Posterior cingulate gyrus (tissue), 11 donors: Measurements from ENCODE around the gene PHF13.
"Not testable (repeated sequence)": the region's sequence is repeated elsewhere in the genome, so short reads cannot be mapped to it uniquely, and the experiment has no call there.

Experiments
- DNase-seq, 10 donors: peaks; one replicate each; pipeline versions ENCODE4 v3.0.0 to v3.0.0-alpha.2; 2020 to 2021; ENCODE audit warnings: mixed read lengths in 3 of 10
- intact Hi-C: fragments of 100-400 bp; cut with DNase I; formaldehyde crosslinking; loops from one replicate; pipeline ENCODE4 v1.15.1; 2023

Gene PHF13

DNA sequence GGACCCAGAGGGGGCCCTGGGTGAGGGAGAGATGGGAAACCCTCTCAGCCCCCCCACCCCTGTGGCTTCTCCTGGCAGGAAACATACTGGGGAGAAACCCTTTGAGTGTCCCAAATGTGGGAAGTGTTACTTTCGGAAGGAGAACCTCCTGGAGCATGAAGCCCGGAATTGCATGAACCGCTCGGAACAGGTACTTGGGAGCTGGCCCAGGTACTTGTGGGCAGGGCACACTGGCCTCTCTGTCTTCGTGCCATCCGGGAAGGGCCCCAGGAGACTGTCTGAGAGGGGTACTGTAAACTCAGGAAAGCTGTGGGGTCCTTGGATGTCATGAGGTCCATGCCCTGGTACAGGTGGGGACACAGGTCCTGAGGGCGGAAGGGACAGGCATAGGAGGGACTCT lies 27.7 kb upstream of the PHF13 start:
- DNase-seq = no peak

DNA sequence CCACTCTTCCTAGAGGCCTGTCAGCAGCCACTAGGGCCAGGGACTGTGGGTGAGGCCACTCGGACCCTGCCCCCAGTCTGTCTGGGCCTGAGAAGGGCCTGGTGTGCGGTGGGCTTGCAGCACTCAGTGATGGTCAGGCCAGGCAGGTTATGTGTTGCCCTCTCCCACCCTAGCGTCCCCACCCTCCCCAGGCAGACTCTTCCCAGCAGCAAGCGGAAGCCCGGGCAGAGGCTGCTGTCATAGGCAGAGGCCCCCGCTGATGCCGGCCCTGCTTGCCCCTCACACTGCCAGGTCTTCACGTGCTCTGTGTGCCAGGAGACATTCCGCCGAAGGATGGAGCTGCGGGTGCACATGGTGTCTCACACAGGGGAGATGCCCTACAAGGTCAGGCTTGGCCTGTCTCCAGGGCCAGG lies 27.1 kb upstream of the PHF13 start:
- no peak for DNase-seq
- intact Hi-C loops = no loop called here

More for the DNA sequence above, 27.7 kb upstream of the PHF13 start:
- intact Hi-C loops = no loop called here

DNA sequence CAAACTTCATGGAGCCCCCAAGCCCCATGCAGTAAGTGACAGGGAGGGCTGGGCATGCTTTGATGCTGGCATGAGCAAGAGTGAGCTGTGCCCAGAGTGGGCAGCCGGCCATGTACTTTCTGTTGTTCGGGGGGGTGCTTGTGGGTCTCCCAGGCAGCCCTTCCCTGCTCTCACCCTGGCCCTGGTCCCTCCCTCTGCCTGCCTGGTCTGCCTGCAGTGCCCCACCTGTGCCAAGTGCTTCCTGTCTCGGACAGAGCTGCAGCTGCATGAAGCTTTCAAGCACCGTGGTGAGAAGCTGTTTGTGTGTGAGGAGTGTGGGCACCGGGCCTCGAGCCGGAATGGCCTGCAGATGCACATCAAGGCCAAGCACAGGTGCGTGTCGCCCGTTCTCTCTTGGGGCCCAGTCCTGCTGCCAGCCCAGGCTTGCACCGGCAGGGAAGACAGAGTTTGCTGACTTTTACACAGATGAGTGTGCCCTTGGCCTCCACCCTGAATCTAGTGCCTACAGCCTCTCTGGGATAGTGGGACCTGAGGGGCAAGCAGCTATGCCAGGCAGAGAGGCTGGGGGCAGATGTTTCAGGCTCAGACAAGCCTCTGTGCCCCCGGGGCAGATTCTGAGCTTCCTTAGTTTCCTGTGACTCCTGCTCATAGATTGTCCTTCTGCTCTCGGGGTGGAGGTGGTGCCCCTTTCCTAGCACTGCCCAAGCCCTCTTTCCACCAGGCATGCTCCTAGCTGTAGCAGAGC lies 26.1 kb upstream of the PHF13 start:
- peak; percentile 59 to 95 (median 76) for DNase-seq
- intact Hi-C loops = no loop called here

DNA sequence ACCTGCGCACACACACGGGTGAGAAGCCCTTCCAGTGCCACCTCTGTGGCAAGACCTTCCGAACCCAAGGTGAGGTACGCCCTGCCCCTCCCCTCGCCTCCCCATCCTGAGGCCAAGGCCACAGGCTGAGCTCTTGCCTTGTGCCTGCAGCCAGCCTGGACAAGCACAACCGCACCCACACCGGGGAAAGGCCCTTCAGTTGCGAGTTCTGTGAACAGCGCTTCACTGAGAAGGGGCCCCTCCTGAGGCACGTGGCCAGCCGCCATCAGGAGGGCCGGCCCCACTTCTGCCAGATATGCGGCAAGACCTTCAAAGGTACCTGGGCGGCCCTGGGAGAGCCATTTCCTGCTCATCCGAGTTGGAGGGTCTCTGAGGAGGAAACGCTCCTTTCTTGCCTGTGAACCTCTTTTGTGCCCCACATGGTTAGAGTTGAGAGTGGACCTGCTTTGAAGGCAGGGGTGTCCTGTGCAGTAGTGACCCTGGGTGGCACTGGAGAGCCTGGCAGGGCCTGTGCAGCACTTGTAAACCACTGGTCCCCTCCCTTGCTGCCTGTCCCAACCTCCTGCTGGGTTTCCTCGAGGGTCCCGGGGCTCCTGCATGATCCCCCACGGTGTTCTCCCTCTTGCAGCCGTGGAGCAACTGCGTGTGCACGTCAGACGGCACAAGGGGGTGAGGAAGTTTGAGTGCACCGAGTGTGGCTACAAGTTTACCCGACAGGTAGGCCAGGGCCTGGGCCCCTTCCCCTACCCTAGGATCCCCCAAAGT lies 25.2 kb upstream of the PHF13 start:
- intact Hi-C loops = no loop called here
- peak in 2 of 10 donors; percentile 61 to 67 for DNase-seq

DNA sequence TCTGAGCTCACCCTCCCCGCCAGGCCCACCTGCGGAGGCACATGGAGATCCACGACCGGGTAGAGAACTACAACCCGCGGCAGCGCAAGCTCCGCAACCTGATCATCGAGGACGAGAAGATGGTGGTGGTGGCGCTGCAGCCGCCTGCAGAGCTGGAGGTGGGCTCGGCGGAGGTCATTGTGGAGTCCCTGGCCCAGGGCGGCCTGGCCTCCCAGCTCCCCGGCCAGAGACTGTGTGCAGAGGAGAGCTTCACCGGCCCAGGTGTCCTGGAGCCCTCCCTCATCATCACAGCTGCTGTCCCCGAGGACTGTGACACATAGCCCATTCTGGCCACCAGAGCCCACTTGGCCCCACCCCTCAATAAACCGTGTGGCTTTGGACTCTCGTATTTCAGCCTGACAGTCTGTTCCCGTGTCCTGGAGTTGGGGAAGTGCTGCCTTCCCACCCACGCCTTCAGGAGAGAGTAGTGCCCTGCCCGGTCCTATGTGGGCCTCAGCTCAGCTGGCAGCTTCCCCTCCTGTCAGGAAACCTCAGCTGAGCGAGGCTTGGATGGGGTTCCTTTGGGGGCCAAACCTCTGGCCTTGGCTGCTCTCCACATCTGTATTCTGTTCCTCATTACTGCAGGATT lies 24.5 kb upstream of the PHF13 start:
- peak in 1 of 10 donors; percentile 44 for DNase-seq
- intact Hi-C loops = no loop called here

DNA sequence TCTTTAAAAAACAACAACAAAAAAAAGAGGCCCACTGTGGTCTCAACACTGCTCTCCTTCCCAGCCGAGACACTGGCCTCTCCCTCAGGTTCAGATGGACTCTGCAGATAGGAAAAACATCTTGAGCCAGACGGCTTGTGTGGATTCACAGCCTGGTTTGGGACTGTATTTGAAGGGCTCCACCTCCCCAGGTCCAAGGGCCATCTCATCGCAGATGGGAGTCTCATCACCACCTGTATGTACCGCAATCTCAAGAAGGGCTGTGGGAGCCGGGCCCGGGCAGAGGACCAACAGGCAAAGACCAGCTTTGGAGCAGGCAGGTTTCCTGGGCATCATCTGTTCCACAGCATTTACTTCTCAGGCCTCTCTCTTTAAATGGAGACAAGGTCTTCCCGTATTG lies 23.5 kb upstream of the PHF13 start:
- intact Hi-C loops = no loop called here
- peak in 2 of 10 donors; percentile 62 to 70 for DNase-seq

DNA sequence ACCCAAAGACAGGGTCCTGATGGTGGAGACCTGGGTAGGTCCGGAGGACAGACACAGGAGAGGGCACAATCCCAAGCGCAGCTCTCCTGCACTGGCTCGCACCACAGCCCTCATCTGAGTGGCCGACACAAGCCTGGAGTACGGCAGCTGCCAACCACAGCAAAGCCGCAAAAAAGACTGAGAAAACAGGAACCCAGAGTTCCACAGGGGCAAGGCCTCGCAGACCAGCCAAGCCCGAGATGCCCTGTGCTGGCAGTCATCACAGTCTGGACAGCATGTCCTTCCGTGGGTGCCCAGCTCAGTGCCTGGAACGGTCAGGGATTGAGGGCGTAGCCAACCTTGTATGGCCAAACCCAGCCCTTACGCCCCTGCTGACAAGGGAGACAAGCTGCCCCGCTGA lies 22.3 kb upstream of the PHF13 start:
- DNase-seq = peak in 4 of 10 donors; percentile 38 to 84 (median 70)
- intact Hi-C loops = no loop called here

DNA sequence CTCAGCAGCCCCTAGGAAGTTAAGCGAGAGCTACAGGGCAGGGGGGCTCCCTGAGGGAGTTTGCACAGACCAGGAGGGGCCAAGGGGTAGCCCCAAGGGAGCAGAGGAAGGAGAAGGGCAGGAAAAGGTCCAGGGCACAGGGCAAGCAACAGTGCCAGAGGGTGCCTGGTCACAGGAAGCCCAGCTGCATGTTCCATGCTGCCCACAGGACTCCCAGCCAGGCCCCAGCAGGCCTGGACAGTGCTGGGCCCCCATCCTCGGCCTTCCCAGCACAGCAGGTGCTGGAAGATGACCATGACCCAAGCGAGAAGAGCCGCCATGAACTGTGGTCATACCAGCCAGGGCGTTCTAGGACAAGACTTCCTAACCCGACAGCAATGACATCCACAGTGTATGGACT lies 21.9 kb upstream of the PHF13 start:
- no peak for DNase-seq
- intact Hi-C loops = no loop called here

DNA sequence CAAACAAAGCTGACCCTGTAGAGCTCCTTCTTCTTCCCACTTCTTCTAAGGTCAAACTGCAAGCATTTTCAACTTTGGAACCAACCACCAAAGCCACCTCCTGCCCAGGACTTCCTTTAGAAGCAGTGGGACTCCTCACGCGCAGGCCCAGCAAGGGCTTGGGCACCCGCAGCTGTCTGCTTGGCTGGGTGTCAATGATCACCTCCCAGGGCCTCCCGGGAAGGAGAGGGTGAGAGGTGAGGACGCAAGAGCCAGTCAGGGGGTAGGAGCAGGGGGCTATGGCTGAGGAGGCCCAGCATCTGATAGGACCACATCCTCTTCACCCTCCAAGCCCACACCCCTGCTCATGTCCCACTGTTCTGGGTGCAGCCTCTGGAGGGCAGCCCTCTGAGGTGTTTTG lies 21.1 kb upstream of the PHF13 start:
- DNase-seq = peak in 1 of 10 donors; percentile 76
- intact Hi-C loops = no loop called here

DNA sequence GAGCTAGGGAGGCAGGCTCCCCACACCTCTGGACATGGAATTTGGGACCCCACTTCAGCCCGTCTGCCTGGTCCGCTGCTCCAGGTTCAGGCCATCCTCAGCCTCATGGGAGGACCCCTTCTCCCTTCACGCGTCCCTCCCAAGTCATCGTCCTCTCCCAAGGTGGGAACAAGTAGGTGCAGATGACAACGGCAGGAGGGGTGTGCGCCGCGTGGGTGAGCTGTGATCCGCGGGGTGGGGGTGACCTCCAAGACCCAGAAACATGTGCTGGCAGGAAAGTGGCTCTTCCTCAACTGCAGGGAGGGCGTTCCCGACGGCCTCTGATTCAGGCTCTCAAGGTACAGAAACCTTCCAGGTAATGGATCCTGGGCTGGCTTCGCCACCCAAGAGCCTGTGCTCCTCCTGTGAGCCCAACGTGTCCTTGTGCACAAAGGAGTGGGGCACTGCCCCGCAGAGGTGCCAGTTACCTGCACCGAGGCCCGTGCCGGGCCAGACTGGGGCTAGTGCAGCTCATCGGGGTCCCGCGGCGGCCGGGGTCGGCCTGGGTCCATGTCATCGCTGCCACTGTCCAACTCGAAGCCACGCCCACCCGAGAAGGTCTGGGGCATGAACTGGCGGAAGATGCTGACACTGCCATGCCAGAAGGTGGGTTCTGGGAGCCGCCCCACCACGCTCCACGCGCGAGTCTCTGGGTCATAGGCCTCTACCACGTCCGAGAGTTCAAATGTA lies 20.5 kb upstream of the PHF13 start:
- peak in 2 of 10 donors; percentile 27 to 35 for DNase-seq
- intact Hi-C loops = no loop called here

DNA sequence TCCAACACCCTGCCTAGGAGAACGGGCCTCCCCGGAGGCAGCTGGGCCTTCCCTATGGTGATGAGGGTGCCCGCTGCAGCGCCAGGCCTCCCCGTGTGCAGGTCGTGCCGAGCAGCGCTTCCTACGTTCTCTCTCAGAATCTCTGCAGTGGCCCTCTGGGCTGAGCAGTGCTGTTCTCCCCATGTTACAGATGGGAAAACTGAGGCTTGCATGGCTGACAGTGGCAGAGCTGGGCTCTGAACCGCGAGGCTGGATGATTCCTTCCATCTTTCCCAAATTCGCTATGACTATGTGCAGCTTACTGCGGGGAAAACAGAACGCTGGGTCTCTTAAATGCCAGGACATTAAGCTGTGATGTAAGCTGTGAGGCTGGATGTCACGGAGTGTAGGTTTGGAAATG lies 19.7 kb upstream of the PHF13 start:
- intact Hi-C loops = no loop called here
- no peak for DNase-seq

DNA sequence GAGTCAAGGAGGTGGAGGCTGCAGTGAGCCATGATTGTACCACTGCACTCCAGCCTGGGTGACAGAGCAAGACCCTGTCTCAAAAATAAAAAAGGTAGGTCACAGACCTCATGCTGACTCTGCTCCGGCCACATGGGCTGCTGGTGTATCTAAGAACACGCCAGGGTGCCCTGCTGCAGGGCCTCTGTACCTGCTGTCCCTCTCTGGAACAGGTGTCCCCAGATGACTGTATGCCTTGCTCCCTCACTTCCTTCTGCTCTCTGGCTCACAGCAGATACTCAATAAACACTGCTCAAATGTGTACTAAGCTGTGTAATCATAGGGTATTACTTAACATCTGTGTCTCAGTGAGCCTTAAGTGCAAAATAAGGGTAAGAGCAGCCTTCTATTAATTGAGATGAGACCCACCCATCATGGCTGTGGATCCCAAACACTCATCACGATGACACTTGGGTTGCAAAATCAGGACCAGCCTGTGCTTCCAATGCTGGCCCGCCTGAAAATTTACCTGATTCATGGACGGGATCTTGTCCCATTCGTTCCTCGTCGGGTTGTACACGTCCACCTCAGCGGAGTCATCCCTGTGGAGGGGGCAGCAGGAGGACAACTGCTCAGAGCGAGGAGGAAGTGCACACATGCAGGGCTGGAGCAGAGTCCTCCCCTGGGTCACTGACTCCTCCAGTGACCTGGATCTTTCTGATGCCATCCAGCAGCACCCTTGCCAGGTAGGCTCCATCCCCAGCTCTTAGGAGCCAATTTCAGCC lies 18.4 kb upstream of the PHF13 start:
- intact Hi-C loops = loop anchor here (5.0 kb wide), 1 partner anchor 43 kb away; the partner anchor contains the start of gene NOL9

DNA sequence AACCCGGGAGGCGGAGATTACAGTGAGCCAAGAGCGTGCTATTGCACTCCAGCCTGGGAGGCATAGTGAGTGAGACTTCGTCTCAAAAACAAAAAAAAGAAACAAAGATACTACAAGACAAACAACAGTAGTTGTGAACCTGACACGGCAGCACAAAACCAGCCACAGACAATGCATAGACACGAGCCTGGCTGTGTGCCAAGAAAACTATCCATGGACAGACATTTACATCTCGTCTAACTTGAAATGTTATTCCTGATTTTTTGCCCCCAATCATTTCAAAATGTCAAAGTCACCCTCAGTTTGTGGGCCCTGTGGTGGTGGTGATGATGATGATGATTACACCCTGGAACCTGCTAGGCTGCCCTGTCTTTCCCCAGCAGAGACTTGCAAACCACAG lies 17.2 kb upstream of the PHF13 start:
- DNase-seq = no peak
- intact Hi-C loops = loop anchor here (5.0 kb wide), 1 partner anchor 44 kb away; the partner anchor contains the start of gene NOL9

More for the DNA sequence above, 18.4 kb upstream of the PHF13 start:
- DNase-seq = no peak

DNA sequence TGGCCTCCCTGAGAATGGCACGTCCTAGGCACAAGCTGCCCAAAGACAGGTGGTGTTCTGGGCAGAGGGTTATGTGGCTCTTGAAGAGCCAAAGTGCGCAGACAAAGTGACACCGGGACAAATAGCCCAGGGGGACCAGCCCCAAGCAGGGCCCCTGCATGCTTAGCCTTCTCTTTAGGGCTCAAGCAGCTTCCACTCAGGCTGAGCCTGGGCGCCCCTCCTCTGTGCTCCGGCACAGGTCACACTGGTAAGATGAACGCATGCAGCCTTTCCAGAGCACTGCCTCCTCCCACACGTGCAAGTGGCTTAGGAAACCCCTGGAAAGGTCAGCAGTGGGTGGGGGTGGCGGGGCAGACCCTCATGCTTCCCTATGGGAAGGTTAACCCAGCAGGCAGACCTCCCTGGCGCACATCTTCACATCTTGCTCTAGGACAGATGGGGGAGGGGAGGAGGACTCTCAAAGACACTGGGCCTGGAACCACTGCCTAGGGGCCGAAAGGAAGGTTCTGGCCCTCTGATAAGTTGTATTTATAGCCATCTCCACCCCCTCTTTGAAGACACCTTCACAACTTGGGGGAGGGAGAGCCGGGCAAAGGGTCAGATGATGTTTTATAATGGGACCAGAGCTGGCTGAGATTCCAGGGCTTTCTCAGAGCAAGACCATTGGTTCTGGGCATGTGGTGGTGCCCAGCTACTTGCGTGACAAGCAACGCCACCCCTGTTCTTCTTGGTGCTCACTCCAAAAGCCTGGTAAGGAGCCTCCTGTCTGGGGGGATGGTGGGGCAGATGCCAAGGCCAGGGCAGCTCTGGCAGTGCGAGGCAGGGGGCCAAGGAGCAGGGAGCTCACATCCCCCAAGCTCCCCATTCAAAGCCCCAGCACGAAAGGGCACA lies 16.4 kb upstream of the PHF13 start:
- DNase-seq = no peak
- intact Hi-C loops = loop anchor here (5.0 kb wide), 1 partner anchor 45 kb away; the partner anchor contains the start of gene NOL9

DNA sequence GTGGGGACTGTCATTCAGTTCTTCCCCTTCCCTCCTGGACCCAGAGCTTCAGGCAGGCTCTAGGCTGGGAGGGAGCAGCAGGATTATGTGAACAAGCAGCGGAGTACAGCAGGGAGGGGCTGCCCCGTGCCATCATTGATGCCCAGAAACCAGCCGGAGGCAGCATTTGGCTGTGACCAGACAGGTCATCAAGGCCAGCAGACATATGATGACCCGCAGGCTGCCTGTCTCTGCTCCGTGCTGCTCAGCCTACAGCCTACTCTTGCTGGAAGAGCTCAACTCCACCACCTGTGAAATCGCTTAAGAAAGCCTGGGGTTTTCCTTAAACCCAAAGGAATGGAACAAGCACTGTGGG lies 15.8 kb upstream of the PHF13 start:
- DNase-seq = no peak
- intact Hi-C loops = loop anchor here (5.0 kb wide), 1 partner anchor 45 kb away; the partner anchor contains the start of gene NOL9

DNA sequence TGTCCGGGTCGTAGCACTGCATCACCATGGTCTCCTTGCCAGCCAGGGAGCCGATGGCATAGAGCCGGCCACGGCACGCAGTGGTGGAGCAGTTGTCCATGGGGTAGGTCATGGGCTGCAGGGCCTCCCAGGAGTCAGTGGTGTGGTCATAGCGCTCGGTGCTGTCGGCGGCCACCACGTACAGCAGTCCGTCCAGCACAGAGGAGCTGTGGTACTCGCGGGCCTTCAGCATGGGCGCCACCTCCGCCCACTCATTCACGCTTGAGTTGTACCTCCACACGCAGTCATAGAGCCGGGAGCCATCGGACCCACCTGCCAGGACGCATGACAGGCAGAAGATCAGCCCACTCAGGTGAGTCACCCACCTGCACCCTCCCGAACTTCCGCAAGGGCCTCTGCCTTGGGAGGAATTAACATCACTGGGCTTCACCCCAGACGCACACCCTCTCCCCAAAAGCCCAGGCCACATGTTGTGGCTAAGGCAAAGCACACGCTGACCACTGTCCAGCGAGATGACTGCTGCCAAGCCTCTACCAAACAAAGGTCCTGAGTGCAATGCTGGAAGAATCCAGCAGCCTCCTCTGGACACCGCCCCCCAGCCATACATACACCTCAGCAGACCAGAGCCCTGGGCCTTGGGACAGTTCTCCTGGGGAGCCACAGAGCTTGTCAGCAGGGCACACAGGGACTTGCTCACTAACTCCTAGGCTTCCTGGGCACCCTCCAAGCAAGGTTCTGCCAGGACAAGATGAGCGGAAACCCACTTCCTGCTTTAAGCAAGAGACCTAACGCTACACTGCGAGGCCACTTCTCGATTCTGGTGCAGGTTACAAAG lies 14.2 kb upstream of the PHF13 start:
- intact Hi-C loops = loop anchor here (5.0 kb wide), 1 partner anchor 47 kb away; the partner anchor contains the start of gene NOL9
- no peak for DNase-seq

DNA sequence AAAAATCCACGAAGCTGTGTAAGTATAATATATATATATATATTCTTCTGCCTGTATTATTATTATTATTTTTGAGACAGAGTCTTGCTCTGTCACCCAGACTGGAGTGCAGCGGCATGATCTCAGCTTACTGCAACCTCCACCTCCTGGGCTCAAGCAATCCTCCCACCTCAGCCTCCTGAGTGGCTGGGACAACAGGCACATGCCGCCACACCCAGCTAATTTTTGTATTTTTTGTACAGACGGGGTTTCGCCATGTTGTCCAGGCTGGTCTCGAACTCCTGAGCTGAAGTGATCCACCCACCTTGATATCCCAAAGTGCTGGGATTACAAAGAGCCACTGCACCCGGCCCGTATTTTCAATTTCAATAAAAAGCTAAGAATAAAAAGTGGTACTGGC lies 13.5 kb upstream of the PHF13 start:
- intact Hi-C loops = loop anchor here (5.0 kb wide), 1 partner anchor 48 kb away; the partner anchor contains the start of gene NOL9
- not testable (repeated sequence) for DNase-seq
